Measurements from ENCODE around the gene SAT1.

SAT1 gene

GRCh38 chrX:23773601-23774175 is 9.3 kb upstream of the SAT1 start:
- DNase-seq (ENCODE audit: low read depth in 1 of 2, low spot score in 1 of 2): no peak

- DNase-seq (ENCODE audit: low read depth in 1 of 2, low spot score in 1 of 2): no peak
These were observed 6.6 kb upstream of the SAT1 start for GRCh38 chrX:23776363-23776762.

- no peak for DNase-seq (ENCODE audit: low read depth in 1 of 2, low spot score in 1 of 2)
These were observed 3.9 kb upstream of the SAT1 start for GRCh38 chrX:23779025-23779424.

GRCh38 chrX:23782455-23782854 is 518 bp upstream of the SAT1 start:
- DNase-seq (ENCODE audit: low read depth in 1 of 2, low spot score in 1 of 2): no peak

GRCh38 chrX:23783589-23784469 is 856 bp downstream of the SAT1 start:
- no peak for DNase-seq (ENCODE audit: low read depth in 1 of 2, low spot score in 1 of 2)

GRCh38 chrX:23784470-23785331 is 1.7 kb downstream of the SAT1 start:
- no peak for DNase-seq (ENCODE audit: low read depth in 1 of 2, low spot score in 1 of 2)

GRCh38 chrX:23785580-23785979 is 2.6 kb downstream of the SAT1 start:
- DNase-seq (ENCODE audit: low read depth in 1 of 2, low spot score in 1 of 2): no peak

GRCh38 chrX:23786268-23786815 is 3.4 kb downstream of the SAT1 start:
- DNase-seq (ENCODE audit: low read depth in 1 of 2, low spot score in 1 of 2): no peak

GRCh38 chrX:23787745-23788118 is 4.8 kb downstream of the SAT1 start:
- no peak for DNase-seq (ENCODE audit: low read depth in 1 of 2, low spot score in 1 of 2)

- no peak for DNase-seq (ENCODE audit: low read depth in 1 of 2, low spot score in 1 of 2)
These were observed 5.5 kb downstream of the SAT1 start for GRCh38 chrX:23788521-23788920.

- no peak for DNase-seq (ENCODE audit: low read depth in 1 of 2, low spot score in 1 of 2)
These were observed 6.0 kb downstream of the SAT1 start for GRCh38 chrX:23788946-23789345.

- no peak for DNase-seq (ENCODE audit: low read depth in 1 of 2, low spot score in 1 of 2)
These were observed 6.6 kb downstream of the SAT1 start for GRCh38 chrX:23789386-23790154.

- no peak for DNase-seq (ENCODE audit: low read depth in 1 of 2, low spot score in 1 of 2)
These were observed 7.2 kb downstream of the SAT1 start for GRCh38 chrX:23790155-23790497.

GRCh38 chrX:23792861-23793553 is 10.0 kb downstream of the SAT1 start:
- DNase-seq (ENCODE audit: low read depth in 1 of 2, low spot score in 1 of 2): no peak

GRCh38 chrX:23795221-23795620 is 12.2 kb downstream of the SAT1 start:
- DNase-seq (ENCODE audit: low read depth in 1 of 2, low spot score in 1 of 2): no peak

- DNase-seq (ENCODE audit: low read depth in 1 of 2, low spot score in 1 of 2): no peak
These were observed 14.6 kb downstream of the SAT1 start for GRCh38 chrX:23797371-23798128.

GRCh38 chrX:23799469-23800065 is 16.6 kb downstream of the SAT1 start:
- no peak for DNase-seq (ENCODE audit: low read depth in 1 of 2, low spot score in 1 of 2)

GRCh38 chrX:23802431-23802830 is 19.5 kb downstream of the SAT1 start:
- DNase-seq (ENCODE audit: low read depth in 1 of 2, low spot score in 1 of 2): no peak

- DNase-seq (ENCODE audit: low read depth in 1 of 2, low spot score in 1 of 2): no peak
These were observed 21.0 kb downstream of the SAT1 start for GRCh38 chrX:23803931-23804381.
